Amniotic epithelial cell (primary cell): ENCODE results near the gene GDF2.

Source experiments
- DNase-seq: peaks from one replicate; pipeline ENCODE4 v3.0.0-alpha.2; 2010; ENCODE audit warnings: low read depth

GDF2 gene

GRCh38 chr10:47370015-47370767, 47.9 kb downstream of the GDF2 start:
- no peak for DNase-seq

- DNase-seq = no peak
These were observed 48.6 kb downstream of the GDF2 start for GRCh38 chr10:47370878-47371277.

GRCh38 chr10:47371629-47372485, 49.6 kb downstream of the GDF2 start:
- DNase-seq = no peak

- no peak for DNase-seq
These were observed 50.5 kb downstream of the GDF2 start for GRCh38 chr10:47372726-47373125.

- DNase-seq = peak; percentile 46
These were observed 52.6 kb downstream of the GDF2 start for GRCh38 chr10:47374611-47375536.

- DNase-seq = no peak
These were observed 54.4 kb downstream of the GDF2 start for GRCh38 chr10:47376522-47377220.
